Peyer's patch (tissue), 4 donors: ENCODE measurements around the gene ABHD11. TPM values are rescaled to one million over a fixed set of nuclear protein-coding genes. Genes with fewer than 3 reads are reported as not detected.

Experiments
- DNase-seq, 3 donors: peaks; one replicate each; pipeline ENCODE4 v3.0.0-alpha.2; 2017 to 2019
- H3K27ac ChIP-seq, 4 donors: fragments of 200-600 bp; sonication (generic); one replicate each; pipeline ENCODE4 v1.5.1; 2016 to 2019
- H3K27me3 ChIP-seq, 2 donors: fragments of 200-600 bp; sonication (generic); one replicate each; pipeline ENCODE4 v1.5.1; 2019
- H3K36me3 ChIP-seq, 3 donors: fragments of 200-600 bp; sonication (generic); one replicate each; pipeline ENCODE4 v1.5.1; 2016 to 2019
- H3K4me1 ChIP-seq, 4 donors: fragments of 200-600 bp; sonication (generic); one replicate each; pipeline ENCODE4 v1.5.1; 2016 to 2019
- H3K4me3 ChIP-seq, 4 donors: fragments of 200-600 bp; sonication (generic); 1 replicate in 3 of 4; 2 replicates in 1 of 4; pipeline ENCODE4 v1.5.1; 2016 to 2019; ENCODE audit warnings: mild to moderate bottlenecking in 1 of 4
- H3K9me3 ChIP-seq, 4 donors: fragments of 200-600 bp; sonication (generic); one replicate each; pipeline ENCODE4 v1.5.1; 2016 to 2019; ENCODE audit warnings: mild to moderate bottlenecking in 1 of 4
- POLR2A ChIP-seq, 2 donors: fragments of 450-650 bp; IDR thresholded peaks; one replicate each; pipeline ENCODE4 v1.5.1; 2017; ENCODE audit warnings: antibody characterized with exemption in 2 of 2, mild to moderate bottlenecking in 2 of 2, moderate library complexity in 2 of 2
- small RNA-seq, 2 donors: library from RNA; depleted of rRNA; stranded (forward); fragments of <200 nt; gene quantifications; one replicate each; pipeline ENCODE3, GENCODE V24; 2016
- total RNA-seq, 4 donors: library from RNA; depleted of rRNA; stranded (reverse); fragments of >200 nt; gene quantifications; one replicate each; pipeline ENCODE4 v1.1.0, GENCODE V29; 2016
- TF ChIP-seq, protein P1 (sequence below), 6 experiments: fragments of 450-650 bp in 4 of 6; fragments of 200-600 bp in 2 of 6; sonication (generic) in 1 of 6; IDR thresholded peaks; one replicate each; pipeline ENCODE4 v1.5.1; 2017 to 2019; ENCODE audit warnings: antibody characterized with exemption in 6 of 6, mild to moderate bottlenecking in 3 of 6, moderate library complexity in 1 of 6

The ABHD11 gene
- total RNA-seq, 4 donors from 2014 or later, result 65.9 to 156 (median 98.5) TPM

DNA sequence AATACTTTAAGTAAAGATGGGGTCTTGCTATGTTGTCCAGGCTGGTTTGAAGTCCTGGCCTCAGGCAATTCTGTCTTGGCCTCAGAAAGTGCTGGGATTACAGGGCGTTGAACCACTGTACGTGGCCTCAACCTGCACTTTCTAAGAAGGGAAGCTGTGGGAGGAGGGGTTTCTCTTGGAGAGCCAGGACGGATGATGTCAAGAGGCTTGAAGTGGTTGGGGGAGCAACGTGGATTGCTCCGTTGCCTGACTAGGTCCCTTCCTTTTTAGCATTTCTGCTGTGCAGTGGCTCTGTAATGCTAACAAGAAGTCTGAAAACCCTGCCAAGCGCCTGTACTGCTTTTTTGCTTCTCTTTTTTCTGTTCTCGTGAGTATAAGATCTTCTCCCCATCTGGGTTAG lies 48.0 kb downstream of the ABHD11 start:
- peaks cover 0 to 85% (median 0%) of the 10 kb centered on the region in 3 donors for H3K36me3 ChIP-seq

GRCh38 chr7:73688288-73688687 lies 50.3 kb downstream of the ABHD11 start:
- H3K9me3 ChIP-seq, result no peaks in the 10 kb centered on the region
- no peak overlapping the region for H3K4me3 ChIP-seq
- H3K27me3 ChIP-seq, result no peaks in the 10 kb centered on the region
- no peak for DNase-seq
- H3K36me3 ChIP-seq, result peaks cover 0 to 62% (median 0%) of the 10 kb centered on the region in 3 donors
- no peak for TF ChIP-seq POLR2A (IDR thresholded peaks at IDR 0.05)
- TF ChIP-seq, protein P1, sequence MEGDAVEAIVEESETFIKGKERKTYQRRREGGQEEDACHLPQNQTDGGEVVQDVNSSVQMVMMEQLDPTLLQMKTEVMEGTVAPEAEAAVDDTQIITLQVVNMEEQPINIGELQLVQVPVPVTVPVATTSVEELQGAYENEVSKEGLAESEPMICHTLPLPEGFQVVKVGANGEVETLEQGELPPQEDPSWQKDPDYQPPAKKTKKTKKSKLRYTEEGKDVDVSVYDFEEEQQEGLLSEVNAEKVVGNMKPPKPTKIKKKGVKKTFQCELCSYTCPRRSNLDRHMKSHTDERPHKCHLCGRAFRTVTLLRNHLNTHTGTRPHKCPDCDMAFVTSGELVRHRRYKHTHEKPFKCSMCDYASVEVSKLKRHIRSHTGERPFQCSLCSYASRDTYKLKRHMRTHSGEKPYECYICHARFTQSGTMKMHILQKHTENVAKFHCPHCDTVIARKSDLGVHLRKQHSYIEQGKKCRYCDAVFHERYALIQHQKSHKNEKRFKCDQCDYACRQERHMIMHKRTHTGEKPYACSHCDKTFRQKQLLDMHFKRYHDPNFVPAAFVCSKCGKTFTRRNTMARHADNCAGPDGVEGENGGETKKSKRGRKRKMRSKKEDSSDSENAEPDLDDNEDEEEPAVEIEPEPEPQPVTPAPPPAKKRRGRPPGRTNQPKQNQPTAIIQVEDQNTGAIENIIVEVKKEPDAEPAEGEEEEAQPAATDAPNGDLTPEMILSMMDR (IDR thresholded peaks at IDR 0.05), result no peak
- no peak overlapping the region for H3K27ac ChIP-seq
- H3K4me1 ChIP-seq, result peaks cover 0 to 6% (median 2%) of the 10 kb centered on the region in 4 donors

More for the DNA sequence above, 48.0 kb downstream of the ABHD11 start:
- H3K27me3 ChIP-seq, result no peaks in the 10 kb centered on the region
- TF ChIP-seq, protein P1 (IDR thresholded peaks at IDR 0.05), result no peak
- no peak for TF ChIP-seq POLR2A (IDR thresholded peaks at IDR 0.05)
- H3K9me3 ChIP-seq, result no peaks in the 10 kb centered on the region
- no peak overlapping the region for H3K4me3 ChIP-seq
- H3K27ac ChIP-seq, result no peak overlapping the region
- H3K4me1 ChIP-seq, result no peaks in the 10 kb centered on the region
- DNase-seq, result no peak

Small RNA genes lying within 50 kb of the gene (small RNA-seq; reads per million reads assigned to genes)
- gene MIR4284 (0 reads per million in 2 donors), gene RN7SL265P (0 reads per million in 2 donors)

Other genes starting within 250 kb of the ABHD11 start
- gene BAZ1B, start 216.5 kb downstream of the ABHD11 start, total RNA-seq, result 100 to 1,000 TPM in 1 of 4 donors, 10 to 100 TPM in 3; 38.6 to 162 (median 52.6) TPM
- 10 to 100 TPM; 63.5 to 73.4 (median 70.6) TPM for gene BCL7B, start 181.1 kb downstream of the ABHD11 start, total RNA-seq
- gene TBL2, start 160.2 kb downstream of the ABHD11 start, total RNA-seq, result 10 to 100 TPM; 35.6 to 61.9 (median 46.1) TPM
- 100 to 1,000 TPM; 114 to 465 (median 293) TPM for gene MLXIPL, start 114.3 kb downstream of the ABHD11 start, total RNA-seq
- gene VPS37D, start 71.0 kb downstream of the ABHD11 start, total RNA-seq, result 1 to 10 TPM in 3 of 4 donors, not detected in 1; 1.1 to 6.3 (median 5.0) TPM
- 1 to 10 TPM; 1.7 to 8.1 (median 5.6) TPM for gene DNAJC30, start 55.3 kb downstream of the ABHD11 start, total RNA-seq
- 10 to 100 TPM; 34.5 to 48.7 (median 44.1) TPM for gene BUD23, start 55.2 kb downstream of the ABHD11 start, total RNA-seq
- gene STX1A, start 19.1 kb downstream of the ABHD11 start, total RNA-seq, result 10 to 100 TPM in 3 of 4 donors, 1 to 10 TPM in 1; 5.6 to 27.3 (median 23.3) TPM
- 100 to 1,000 TPM in 3 of 4 donors, 10 to 100 TPM in 1; 55.3 to 944 (median 831) TPM for gene CLDN3, start 31.5 kb upstream of the ABHD11 start, total RNA-seq
- 100 to 1,000 TPM in 3 of 4 donors, 10 to 100 TPM in 1; 83.3 to 551 (median 450) TPM for gene CLDN4, start 92.2 kb upstream of the ABHD11 start, total RNA-seq
- gene METTL27, start 103.7 kb upstream of the ABHD11 start, total RNA-seq, result 10 to 100 TPM in 2 of 4 donors, 1 to 10 TPM in 2; 2.1 to 20.4 (median 11.7) TPM
- not detected for gene TMEM270, start 122.4 kb upstream of the ABHD11 start, total RNA-seq